LNCaP clone FGC (cell line): ENCODE data around the gene DGLUCY.
"Not testable (repeated sequence)": the region's sequence is repeated elsewhere in the genome, so short reads cannot be mapped to it uniquely, and the experiment has no call there.

Experiments used
- DNase-seq: peaks from one replicate; pipeline ENCODE4 v3.0.0-alpha.2; 2011; ENCODE audit warnings: low read depth
- H3K4me3 ChIP-seq: 2 replicates; pipeline ENCODE4 v1.5.1; 2011; ENCODE audit warnings: mild to moderate bottlenecking, low read depth, low read length, control low read depth
- TF ChIP-seq, protein P1 (sequence below): IDR thresholded peaks from 2 replicates; pipeline ENCODE4 v1.5.1; 2012; ENCODE audit warnings: mild to moderate bottlenecking; ENCODE audit not compliant: control insufficient read depth, insufficient read depth; ENCODE audit errors: extremely low read depth

The DGLUCY gene

DNA sequence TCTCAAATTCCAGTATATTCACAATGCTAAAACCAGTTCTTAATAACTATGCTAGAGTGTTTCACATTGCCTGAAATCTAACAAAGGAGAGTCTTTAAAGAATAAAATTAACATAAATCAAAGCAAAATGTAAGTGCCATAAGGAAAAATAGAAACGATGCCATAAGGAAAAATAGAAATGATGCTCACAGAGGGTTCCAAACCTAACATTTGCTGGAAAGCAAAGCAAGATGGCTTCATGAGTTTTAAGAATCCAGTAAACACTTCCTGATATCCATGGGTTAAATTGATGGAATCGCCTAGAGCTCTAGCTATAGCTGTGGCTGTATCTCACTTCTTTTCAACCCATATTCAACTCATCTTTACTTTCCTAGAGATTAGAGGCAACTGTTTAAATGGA lies 66.7 kb downstream of the DGLUCY start:
- TF ChIP-seq, protein P1, sequence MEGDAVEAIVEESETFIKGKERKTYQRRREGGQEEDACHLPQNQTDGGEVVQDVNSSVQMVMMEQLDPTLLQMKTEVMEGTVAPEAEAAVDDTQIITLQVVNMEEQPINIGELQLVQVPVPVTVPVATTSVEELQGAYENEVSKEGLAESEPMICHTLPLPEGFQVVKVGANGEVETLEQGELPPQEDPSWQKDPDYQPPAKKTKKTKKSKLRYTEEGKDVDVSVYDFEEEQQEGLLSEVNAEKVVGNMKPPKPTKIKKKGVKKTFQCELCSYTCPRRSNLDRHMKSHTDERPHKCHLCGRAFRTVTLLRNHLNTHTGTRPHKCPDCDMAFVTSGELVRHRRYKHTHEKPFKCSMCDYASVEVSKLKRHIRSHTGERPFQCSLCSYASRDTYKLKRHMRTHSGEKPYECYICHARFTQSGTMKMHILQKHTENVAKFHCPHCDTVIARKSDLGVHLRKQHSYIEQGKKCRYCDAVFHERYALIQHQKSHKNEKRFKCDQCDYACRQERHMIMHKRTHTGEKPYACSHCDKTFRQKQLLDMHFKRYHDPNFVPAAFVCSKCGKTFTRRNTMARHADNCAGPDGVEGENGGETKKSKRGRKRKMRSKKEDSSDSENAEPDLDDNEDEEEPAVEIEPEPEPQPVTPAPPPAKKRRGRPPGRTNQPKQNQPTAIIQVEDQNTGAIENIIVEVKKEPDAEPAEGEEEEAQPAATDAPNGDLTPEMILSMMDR = no peak
- DNase-seq = no peak

GRCh38 chr14:91182753-91183152 lies 68.9 kb downstream of the DGLUCY start:
- H3K4me3 ChIP-seq, DNase-seq: not testable (repeated sequence)

More for the DNA sequence above, 66.7 kb downstream of the DGLUCY start:
- H3K4me3 ChIP-seq = no peak overlapping the region

DNA sequence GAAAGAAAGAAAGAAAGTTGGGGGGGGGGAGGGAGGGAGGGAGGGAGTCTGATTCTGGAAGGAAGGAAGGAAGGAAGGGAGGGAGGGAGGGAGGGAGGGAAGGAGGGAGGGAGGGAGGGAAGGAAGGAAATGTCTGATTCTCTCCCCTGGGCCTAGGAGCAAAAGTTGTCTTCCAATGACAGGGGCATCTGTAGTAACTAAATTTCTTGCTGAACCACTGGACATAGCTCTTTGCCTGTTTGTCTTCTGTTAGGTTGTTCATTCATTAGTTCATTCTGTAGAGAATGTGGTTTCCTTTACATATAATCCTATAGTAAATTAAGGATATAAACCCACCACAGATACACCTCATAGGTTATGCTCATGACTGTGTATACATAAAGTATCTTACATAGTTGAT lies 70.7 kb downstream of the DGLUCY start:
- DNase-seq = no peak
- TF ChIP-seq, protein P1 = no peak
- H3K4me3 ChIP-seq = no peak overlapping the region

DNA sequence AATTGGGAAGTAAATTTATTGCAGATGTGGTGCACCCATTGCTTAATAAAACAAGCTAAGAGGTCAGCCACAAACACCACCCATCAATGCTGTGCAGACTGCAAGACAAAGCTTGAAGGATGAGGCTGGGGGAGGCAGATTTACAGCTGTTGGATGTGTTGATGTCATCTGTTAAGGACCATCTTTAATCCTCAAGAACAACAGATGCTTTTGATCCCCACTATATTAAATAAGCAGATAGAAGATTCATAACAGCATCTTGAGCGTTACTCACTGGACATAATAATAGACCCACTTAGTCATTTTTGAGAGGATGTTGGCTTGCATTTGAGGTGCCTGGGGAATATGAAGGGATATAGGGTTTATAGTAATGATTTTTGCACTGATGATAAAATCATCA lies 71.8 kb downstream of the DGLUCY start:
- no peak for DNase-seq
- no peak overlapping the region for H3K4me3 ChIP-seq
- TF ChIP-seq, protein P1 = no peak

GRCh38 chr14:91186515-91187066 lies 72.7 kb downstream of the DGLUCY start:
- no peak overlapping the region for H3K4me3 ChIP-seq
- DNase-seq = no peak
- TF ChIP-seq, protein P1 = no peak

DNA sequence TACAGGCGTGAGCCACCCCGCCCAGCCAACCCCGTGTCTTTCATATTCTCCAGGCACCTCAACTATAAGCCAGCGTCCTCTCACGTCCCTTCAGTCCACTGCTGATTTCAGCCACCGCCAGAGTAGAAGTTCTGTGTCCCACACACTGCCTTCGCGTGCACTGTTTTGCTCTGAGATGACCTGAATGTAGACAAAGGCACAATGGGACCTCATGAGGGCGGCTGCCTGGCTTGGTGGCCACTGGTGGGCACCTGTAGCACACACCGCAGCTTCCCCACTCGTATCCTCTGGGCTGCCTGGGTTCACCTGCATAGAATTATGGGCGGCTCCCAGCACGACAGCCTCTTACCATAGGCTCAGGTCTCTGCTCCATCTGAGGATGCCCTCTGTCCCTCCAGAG lies 73.4 kb downstream of the DGLUCY start:
- TF ChIP-seq, protein P1 = no peak
- DNase-seq = no peak
- H3K4me3 ChIP-seq = no peak overlapping the region

DNA sequence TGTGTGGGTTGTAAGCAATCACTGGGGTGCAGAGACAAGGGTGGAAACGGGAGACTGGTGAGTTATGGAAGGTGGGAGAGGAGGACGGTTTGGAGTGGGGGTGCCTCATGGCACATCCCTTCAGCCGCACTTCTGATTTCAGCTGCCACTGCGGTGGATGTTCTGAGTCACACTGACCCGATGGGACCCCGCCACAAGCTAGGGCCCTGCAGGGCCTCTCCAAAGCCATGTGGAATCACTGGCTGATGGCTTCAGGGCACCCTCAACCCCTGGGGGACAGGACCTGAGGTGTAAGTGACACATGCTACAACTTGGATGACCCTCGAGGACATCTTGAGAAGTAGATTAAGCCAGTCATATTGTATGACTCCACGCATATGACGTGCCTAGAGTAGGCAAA lies 77.0 kb downstream of the DGLUCY start:
- DNase-seq = no peak
- no peak overlapping the region for H3K4me3 ChIP-seq
- TF ChIP-seq, protein P1 = no peak
